ENCODE data around the gene TMEM212.

GRCh38 chr3:171845481-171846284 lies 2.5 kb downstream of the TMEM212 start:
- TF ChIP-seq EZH2 (IDR thresholded peaks at IDR 0.05) (no peak), POLR2AphosphoS5 (IDR thresholded peaks at IDR 0.05; ENCODE audit: borderline replicate concordance, low read depth, low read length) (no peak)

Data from SK-N-MC (cell line).